ELR (cell line): ENCODE results near the gene MBOAT1.

Source experiments
- DNase-seq: peaks from one replicate; pipeline ENCODE4 v3.0.0-alpha.2; 2015; ENCODE audit warnings: low read depth

Gene MBOAT1

GRCh38 chr6:20135677-20136268 is 76.5 kb downstream of the MBOAT1 start:
- DNase-seq, result no peak

GRCh38 chr6:20134613-20135012 is 77.7 kb downstream of the MBOAT1 start:
- no peak for DNase-seq

GRCh38 chr6:20129290-20130088 is 82.8 kb downstream of the MBOAT1 start:
- DNase-seq, result no peak

- DNase-seq, result no peak
These were observed 84.3 kb downstream of the MBOAT1 start for GRCh38 chr6:20128018-20128417.

GRCh38 chr6:20126789-20127653 is 85.2 kb downstream of the MBOAT1 start:
- peak; percentile 64 for DNase-seq

- DNase-seq, result no peak
These were observed 86.0 kb downstream of the MBOAT1 start for GRCh38 chr6:20126102-20126752.

- DNase-seq, result no peak
These were observed 87.7 kb downstream of the MBOAT1 start for GRCh38 chr6:20124545-20124944.

- DNase-seq, result no peak
These were observed 92.8 kb downstream of the MBOAT1 start for GRCh38 chr6:20119485-20119884.

GRCh38 chr6:20118892-20119291 is 93.4 kb downstream of the MBOAT1 start:
- no peak for DNase-seq

GRCh38 chr6:20117474-20117873 is 94.8 kb downstream of the MBOAT1 start:
- DNase-seq, result no peak

- no peak for DNase-seq
These were observed 95.5 kb downstream of the MBOAT1 start for GRCh38 chr6:20116792-20117191.

- DNase-seq, result no peak
These were observed 96.9 kb downstream of the MBOAT1 start for GRCh38 chr6:20115246-20115980.

- DNase-seq, result no peak
These were observed 98.5 kb downstream of the MBOAT1 start for GRCh38 chr6:20113649-20114224.

GRCh38 chr6:20112841-20113240 is 99.4 kb downstream of the MBOAT1 start:
- no peak for DNase-seq

GRCh38 chr6:20112241-20112640 is 100.0 kb downstream of the MBOAT1 start:
- no peak for DNase-seq

- DNase-seq, result no peak
These were observed 101.8 kb downstream of the MBOAT1 start for GRCh38 chr6:20110478-20110877.

- DNase-seq, result no peak
These were observed 102.7 kb downstream of the MBOAT1 start for GRCh38 chr6:20109526-20109925.

- no peak for DNase-seq
These were observed 106.4 kb downstream of the MBOAT1 start for GRCh38 chr6:20105838-20106237.

- no peak for DNase-seq
These were observed 107.6 kb downstream of the MBOAT1 start for GRCh38 chr6:20104696-20105095.

- DNase-seq, result no peak
These were observed 109.7 kb downstream of the MBOAT1 start for GRCh38 chr6:20102397-20103073.

GRCh38 chr6:20099156-20099555 is 113.1 kb downstream of the MBOAT1 start:
- DNase-seq, result no peak
